GM12878 (cell line): ENCODE measurements around the gene DUSP12.

Source experiments
- RFX5 ChIP-seq: IDR thresholded peaks from 2 replicates; pipeline ENCODE4 v1.6.1; 2011; ENCODE audit warnings: low read depth, low read length, improper control_type of control experiment
- TF ChIP-seq, protein P1 (sequence below): fragments of 450-650 bp; conservative IDR thresholded peaks from 2 replicates; pipeline ENCODE4 v1.6.1; 2017; ENCODE audit warnings: mild to moderate bottlenecking, moderate library complexity
- TF ChIP-seq, protein P2 (sequence below), 3 experiments: IDR thresholded peaks in 2 of 3; conservative IDR thresholded peaks in 1 of 3; 2 replicates each; pipeline ENCODE4 v1.5.1; 2011; ENCODE audit warnings: low read depth in 3 of 3, low read length in 3 of 3, mild to moderate bottlenecking in 3 of 3, control low read depth in 2 of 3, moderate library complexity in 2 of 3, inconsistent platforms in 1 of 3, mixed read lengths in 1 of 3; ENCODE audit not compliant: control insufficient read depth in 2 of 3, insufficient read depth in 1 of 3; ENCODE audit errors: extremely low read depth in 1 of 3

DNA sequence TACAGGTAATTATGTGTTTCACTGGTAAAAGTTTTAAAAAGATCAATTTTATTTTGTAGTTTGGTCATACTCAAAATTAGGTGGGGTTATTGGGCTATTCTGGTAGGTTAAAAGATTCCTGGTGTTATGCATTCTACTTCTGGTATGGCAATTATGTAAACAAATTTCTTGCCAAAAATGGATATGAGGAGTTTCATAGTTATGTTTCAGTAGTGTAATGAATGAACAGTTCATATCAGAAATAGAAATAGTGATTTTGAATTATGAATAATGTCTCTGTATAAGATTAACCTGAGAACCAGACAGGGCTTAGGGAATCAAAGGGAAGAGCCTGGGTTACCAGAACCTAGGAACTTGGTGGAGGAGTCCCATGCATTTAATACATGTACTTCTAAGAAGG, 32.4 kb downstream of the DUSP12 start:
- TF ChIP-seq, protein P1, sequence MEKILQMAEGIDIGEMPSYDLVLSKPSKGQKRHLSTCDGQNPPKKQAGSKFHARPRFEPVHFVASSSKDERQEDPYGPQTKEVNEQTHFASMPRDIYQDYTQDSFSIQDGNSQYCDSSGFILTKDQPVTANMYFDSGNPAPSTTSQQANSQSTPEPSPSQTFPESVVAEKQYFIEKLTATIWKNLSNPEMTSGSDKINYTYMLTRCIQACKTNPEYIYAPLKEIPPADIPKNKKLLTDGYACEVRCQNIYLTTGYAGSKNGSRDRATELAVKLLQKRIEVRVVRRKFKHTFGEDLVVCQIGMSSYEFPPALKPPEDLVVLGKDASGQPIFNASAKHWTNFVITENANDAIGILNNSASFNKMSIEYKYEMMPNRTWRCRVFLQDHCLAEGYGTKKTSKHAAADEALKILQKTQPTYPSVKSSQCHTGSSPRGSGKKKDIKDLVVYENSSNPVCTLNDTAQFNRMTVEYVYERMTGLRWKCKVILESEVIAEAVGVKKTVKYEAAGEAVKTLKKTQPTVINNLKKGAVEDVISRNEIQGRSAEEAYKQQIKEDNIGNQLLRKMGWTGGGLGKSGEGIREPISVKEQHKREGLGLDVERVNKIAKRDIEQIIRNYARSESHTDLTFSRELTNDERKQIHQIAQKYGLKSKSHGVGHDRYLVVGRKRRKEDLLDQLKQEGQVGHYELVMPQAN = no peak
- TF ChIP-seq, protein P2, sequence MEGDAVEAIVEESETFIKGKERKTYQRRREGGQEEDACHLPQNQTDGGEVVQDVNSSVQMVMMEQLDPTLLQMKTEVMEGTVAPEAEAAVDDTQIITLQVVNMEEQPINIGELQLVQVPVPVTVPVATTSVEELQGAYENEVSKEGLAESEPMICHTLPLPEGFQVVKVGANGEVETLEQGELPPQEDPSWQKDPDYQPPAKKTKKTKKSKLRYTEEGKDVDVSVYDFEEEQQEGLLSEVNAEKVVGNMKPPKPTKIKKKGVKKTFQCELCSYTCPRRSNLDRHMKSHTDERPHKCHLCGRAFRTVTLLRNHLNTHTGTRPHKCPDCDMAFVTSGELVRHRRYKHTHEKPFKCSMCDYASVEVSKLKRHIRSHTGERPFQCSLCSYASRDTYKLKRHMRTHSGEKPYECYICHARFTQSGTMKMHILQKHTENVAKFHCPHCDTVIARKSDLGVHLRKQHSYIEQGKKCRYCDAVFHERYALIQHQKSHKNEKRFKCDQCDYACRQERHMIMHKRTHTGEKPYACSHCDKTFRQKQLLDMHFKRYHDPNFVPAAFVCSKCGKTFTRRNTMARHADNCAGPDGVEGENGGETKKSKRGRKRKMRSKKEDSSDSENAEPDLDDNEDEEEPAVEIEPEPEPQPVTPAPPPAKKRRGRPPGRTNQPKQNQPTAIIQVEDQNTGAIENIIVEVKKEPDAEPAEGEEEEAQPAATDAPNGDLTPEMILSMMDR (IDR thresholded peaks at IDR 0.05 in 2 of 3, conservative IDR thresholded peaks at IDR 0.05 in 1 of 3; ENCODE audit: control insufficient read depth in 2 of 3, extremely low read depth in 1 of 3, insufficient read depth in 1 of 3, low read depth in 3 of 3, low read length in 3 of 3) = no peak
- TF ChIP-seq RFX5 = no peak
